B cell (primary cell): ENCODE results near the gene KCNJ4.

Source experiments
- EZH2 ChIP-seq: IDR thresholded peaks from 2 replicates; pipeline ENCODE4 v1.6.1; 2012; ENCODE audit warnings: borderline replicate concordance, low read depth, mild to moderate bottlenecking, moderate library complexity, low read length; ENCODE audit not compliant: insufficient read depth, poor library complexity, severe bottlenecking
- TF ChIP-seq, protein P1 (sequence below): fragments of 200-600 bp; IDR thresholded peaks from one replicate; pipeline ENCODE4 v1.8.0; 2022; ENCODE audit warnings: antibody characterized with exemption, mild to moderate bottlenecking

GRCh38 chr22:38479096-38479837 is 24.3 kb upstream of the KCNJ4 start:
- TF ChIP-seq, protein P1, sequence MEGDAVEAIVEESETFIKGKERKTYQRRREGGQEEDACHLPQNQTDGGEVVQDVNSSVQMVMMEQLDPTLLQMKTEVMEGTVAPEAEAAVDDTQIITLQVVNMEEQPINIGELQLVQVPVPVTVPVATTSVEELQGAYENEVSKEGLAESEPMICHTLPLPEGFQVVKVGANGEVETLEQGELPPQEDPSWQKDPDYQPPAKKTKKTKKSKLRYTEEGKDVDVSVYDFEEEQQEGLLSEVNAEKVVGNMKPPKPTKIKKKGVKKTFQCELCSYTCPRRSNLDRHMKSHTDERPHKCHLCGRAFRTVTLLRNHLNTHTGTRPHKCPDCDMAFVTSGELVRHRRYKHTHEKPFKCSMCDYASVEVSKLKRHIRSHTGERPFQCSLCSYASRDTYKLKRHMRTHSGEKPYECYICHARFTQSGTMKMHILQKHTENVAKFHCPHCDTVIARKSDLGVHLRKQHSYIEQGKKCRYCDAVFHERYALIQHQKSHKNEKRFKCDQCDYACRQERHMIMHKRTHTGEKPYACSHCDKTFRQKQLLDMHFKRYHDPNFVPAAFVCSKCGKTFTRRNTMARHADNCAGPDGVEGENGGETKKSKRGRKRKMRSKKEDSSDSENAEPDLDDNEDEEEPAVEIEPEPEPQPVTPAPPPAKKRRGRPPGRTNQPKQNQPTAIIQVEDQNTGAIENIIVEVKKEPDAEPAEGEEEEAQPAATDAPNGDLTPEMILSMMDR = no peak
- TF ChIP-seq EZH2 = no peak
